SK-N-SH (cell line): Measurements from ENCODE around the gene CSRNP2.

ENCODE experiments used
- RAD21 ChIP-seq: IDR thresholded peaks from 2 replicates; pipeline ENCODE4 v1.6.1; 2012; ENCODE audit warnings: mild to moderate bottlenecking, low read length
- SMC3 ChIP-seq: IDR thresholded peaks from 2 replicates; pipeline ENCODE4 v1.6.1; 2012; ENCODE audit warnings: low read depth, low read length, improper control_type of control experiment
- TF ChIP-seq, protein P1 (sequence below): fragments of 200-600 bp; sonication (generic); IDR thresholded peaks from 2 replicates; pipeline ENCODE4 v1.6.1; 2017; ENCODE audit warnings: antibody characterized with exemption, mild to moderate bottlenecking, moderate library complexity
- TF ChIP-seq, protein P2 (sequence below): IDR thresholded peaks from 2 replicates; pipeline ENCODE4 v1.4.0; 2012; ENCODE audit warnings: low read depth

DNA sequence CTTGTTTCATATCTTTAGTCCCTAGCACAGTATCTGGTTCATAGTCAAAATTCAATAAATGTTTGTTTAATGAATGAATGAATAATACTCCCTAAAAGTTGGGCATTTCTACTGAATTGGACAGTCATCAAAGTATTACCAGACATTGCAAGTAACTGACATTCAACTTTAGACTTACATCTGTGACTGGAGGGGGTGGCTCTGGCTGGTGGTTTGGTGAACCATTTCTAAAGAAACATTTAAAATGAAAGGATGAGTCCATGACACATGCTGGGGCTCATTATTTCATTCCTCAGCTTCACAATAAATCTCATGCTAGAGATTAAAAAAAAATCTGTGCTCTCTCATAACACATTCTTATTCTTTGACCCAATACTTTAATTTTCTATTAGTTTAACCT, 20.6 kb upstream of the CSRNP2 start:
- TF ChIP-seq, protein P1, sequence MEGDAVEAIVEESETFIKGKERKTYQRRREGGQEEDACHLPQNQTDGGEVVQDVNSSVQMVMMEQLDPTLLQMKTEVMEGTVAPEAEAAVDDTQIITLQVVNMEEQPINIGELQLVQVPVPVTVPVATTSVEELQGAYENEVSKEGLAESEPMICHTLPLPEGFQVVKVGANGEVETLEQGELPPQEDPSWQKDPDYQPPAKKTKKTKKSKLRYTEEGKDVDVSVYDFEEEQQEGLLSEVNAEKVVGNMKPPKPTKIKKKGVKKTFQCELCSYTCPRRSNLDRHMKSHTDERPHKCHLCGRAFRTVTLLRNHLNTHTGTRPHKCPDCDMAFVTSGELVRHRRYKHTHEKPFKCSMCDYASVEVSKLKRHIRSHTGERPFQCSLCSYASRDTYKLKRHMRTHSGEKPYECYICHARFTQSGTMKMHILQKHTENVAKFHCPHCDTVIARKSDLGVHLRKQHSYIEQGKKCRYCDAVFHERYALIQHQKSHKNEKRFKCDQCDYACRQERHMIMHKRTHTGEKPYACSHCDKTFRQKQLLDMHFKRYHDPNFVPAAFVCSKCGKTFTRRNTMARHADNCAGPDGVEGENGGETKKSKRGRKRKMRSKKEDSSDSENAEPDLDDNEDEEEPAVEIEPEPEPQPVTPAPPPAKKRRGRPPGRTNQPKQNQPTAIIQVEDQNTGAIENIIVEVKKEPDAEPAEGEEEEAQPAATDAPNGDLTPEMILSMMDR, result no peak
- TF ChIP-seq, protein P2, sequence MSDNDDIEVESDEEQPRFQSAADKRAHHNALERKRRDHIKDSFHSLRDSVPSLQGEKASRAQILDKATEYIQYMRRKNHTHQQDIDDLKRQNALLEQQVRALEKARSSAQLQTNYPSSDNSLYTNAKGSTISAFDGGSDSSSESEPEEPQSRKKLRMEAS, result no peak
- no peak for TF ChIP-seq SMC3
- TF ChIP-seq RAD21, result no peak
